Posterior cingulate gyrus (tissue), 11 donors: ENCODE measurements around the gene TMEM121B.

Experiments
- DNase-seq, 10 donors: peaks; one replicate each; pipeline versions ENCODE4 v3.0.0 to v3.0.0-alpha.2; 2020 to 2021; ENCODE audit warnings: mixed read lengths in 3 of 10
- intact Hi-C: fragments of 100-400 bp; cut with DNase I; formaldehyde crosslinking; loops from one replicate; pipeline ENCODE4 v1.15.1; 2023

Gene TMEM121B

DNA sequence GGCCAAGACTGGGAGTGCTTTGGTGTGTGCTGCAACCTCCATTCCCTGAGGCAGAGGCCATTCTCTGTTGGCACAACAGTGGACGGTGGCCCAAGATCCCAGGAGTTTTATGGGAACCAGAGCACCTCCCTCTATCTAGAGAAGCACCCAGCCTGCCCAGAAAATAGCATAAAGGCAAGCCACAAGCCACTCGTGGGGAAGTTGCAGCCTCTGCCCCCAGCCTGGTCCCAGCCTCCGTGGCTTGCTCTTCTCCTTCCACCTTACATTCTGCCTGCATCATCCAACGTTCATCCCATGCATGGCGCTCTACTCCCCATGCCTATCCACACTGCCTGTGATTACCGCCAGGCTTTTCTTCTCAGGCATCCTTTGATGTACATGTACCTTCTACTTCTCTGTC, 20.5 kb downstream of the TMEM121B start:
- peak in 2 of 10 donors; percentile 22 to 43 for DNase-seq
- intact Hi-C loops: no loop called here

DNA sequence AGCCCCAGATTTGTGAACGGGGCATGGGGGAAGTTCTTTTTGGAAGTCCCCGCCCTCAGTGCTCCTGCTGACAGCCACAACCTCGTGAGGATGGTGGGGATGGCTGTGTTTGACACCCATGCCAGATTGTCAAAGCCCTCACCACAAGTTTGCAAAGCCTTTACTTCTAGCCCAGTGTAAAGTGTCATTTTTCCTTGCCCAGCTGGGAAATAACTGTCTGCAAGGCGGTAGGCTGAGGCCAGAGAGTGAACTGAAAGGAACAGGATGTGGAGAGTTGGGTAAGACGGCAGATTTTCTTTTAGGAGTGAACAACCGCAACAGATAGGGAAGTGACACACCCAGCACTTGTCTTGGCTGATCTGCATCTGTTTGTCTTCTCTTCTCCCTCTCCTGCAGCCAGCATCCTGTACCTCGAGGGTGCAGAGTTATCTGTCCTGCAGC, 22.8 kb downstream of the TMEM121B start:
- intact Hi-C loops: no loop called here
- peak in 2 of 10 donors; percentile 35 to 79 for DNase-seq

DNA sequence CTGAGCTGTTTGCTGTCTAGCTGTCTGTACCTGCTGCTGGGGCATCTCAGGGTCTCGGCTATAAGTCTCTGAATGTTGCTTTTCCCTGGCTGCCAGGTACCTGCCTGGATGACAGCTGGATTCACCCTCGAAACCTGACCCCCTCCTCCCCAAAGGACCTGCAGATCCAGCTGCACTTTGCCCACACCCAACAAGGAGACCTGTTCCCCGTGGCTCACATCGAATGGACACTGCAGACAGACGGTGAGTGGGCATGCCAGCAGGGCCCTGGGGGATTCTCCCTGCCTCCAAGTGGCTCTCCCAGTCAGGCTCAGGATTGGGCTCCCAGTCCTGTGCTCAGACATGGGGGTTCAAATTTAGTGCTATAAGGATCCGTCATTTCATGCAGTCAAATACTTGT, 23.5 kb downstream of the TMEM121B start:
- DNase-seq: peak in 2 of 10 donors; percentile 39 to 74
- intact Hi-C loops: no loop called here

DNA sequence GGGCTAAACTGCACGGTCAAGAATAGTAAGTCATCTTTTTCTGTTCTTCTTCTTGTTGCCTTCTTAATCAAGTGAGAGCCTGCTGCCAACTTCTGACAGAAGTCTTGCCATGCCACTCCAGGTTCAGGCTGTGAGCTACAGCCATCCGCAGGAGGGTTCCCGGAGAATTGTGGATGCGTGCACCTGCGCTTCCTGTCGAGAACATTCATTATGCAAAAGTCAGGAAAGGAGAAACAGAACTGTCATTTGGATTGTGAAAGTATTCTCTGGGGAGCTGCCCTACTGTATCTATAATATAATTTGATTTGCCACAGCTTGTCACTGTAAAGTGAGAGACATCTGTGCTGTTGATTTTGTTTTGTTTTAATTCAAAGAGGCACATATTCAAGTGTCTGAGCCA, 24.1 kb downstream of the TMEM121B start:
- DNase-seq: peak in 1 of 10 donors; percentile 24
- intact Hi-C loops: no loop called here

DNA sequence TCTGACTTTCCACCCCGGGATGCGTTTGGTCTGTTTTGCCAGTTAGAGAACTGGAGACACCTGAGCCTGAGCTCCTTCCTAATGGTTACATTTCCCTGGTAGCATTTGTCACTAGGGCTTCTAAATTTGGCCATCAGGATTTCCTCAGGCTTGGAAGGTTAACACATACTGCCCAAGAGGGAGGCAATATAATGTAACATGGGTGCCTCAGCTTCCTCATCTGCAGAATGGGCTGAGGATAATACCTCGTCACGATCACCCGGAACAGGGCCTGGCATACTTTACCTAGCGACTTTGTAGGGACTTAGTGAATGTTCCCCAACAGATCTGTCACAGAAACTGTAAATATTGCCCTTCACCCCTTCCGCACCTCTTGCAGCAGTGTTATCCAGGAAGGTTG, 25.1 kb downstream of the TMEM121B start:
- peak in 2 of 10 donors; percentile 9 to 15 for DNase-seq
- intact Hi-C loops: no loop called here

DNA sequence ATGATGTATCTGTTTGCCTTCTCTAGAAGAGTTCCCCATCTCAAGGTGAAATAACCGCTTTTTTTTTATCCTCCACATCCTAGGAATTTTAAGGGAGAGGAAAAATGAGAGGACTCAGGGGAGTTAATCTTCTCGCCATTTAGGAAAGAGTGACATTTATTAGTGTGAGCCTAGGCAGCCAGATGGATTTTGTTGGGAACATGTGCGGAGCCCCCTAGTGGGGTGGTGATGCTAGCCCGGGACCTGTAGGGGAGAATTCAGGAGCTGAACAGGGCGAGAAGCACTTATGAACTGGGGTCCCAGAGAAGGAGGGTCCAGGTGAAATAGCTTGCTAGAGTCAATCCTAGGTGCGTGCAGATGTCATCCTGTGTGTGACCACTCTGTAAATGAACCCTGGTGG, 25.6 kb downstream of the TMEM121B start:
- intact Hi-C loops: no loop called here
- DNase-seq: peak in 2 of 10 donors; percentile 19 to 39

DNA sequence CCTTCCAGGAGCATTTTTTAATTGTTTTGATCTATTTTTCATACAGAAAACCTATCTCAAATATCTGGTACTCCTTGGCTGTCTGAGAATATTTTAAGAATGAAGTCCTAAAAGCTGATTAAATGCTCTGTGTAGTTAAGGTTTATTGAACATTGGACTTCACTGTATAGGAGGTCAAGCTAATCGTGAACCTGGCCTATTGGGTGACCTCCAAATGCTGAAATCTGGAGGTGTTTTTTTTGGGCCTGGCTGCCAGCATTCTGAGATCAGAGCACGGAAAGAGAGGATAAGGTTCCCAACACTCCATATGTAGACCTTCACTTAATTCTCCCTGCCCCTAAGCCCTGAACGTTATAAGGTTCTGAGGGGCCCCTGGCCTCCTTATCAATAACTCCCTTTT, 28.1 kb downstream of the TMEM121B start:
- intact Hi-C loops: no loop called here
- peak in 2 of 10 donors; percentile 6 to 8 for DNase-seq

DNA sequence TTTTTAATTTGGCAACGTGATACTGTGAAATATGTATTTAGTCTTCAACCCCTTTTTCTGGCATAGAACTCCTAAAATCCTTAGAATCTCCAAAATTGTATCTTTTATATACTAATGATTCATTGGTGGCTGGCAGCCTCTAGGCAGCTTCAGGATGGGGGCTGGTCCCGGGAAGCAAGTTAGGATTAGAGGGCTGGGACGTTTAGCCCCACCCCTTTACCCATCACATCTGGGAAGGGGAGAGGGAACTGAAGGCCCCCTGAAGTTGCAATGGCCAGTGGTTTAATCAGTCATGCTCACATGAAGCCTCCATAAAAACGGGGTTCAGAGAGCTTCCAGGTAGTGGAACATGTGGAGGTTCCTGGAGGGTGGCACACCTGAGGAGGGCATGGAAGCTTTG, 29.3 kb downstream of the TMEM121B start:
- peak in 2 of 10 donors; percentile 6 to 8 for DNase-seq
- intact Hi-C loops: no loop called here

DNA sequence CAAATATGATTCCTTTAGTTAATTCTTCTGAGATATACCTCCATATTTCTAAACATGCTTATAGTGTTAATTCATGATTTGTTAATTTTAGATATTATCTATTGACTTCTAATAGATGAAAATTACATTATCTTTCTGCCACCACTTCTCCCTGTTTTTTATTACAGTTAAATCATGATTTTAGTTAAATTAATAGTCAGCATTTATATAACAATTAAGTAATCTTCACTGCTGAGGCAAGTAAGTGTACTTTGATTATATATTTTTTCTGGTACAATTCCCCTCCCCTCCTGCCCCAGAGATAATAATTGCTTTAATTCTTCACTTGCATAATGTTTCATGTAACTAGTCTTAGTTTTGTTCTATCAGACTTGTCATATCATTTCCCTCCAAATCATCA, 30.6 kb downstream of the TMEM121B start:
- DNase-seq: no peak
- intact Hi-C loops: no loop called here

DNA sequence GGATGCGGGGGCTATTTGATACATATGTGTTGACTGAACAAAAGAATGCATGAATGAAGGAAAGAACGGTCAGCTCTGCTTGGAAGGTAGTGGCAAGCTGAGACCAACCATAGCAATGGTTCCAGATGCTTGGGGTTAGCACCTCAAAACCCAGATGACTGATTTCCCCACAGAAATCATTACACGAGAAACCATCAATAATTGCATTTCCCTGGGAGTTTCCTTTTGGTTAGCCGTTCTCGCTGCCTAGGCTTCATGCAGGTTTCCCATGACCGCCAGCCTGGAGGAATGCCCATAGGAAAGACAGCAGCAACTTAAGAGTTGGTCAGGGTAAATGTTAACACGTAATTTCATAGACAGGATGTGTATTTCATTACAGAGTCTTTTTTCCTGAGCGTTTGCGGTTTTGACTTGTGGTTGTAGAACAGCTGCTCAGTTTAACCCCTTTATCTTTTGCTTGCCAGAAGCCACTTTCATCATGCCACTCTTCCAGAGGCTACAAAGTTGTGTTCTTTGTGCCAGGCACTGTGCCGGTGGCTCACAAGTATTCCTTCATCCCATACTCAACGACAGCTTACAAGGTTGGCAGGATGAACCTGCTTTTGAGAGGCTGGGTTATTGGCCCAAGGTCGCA, 33.5 kb downstream of the TMEM121B start:
- intact Hi-C loops: no loop called here
- DNase-seq: peak in 2 of 10 donors; percentile 20 to 22

DNA sequence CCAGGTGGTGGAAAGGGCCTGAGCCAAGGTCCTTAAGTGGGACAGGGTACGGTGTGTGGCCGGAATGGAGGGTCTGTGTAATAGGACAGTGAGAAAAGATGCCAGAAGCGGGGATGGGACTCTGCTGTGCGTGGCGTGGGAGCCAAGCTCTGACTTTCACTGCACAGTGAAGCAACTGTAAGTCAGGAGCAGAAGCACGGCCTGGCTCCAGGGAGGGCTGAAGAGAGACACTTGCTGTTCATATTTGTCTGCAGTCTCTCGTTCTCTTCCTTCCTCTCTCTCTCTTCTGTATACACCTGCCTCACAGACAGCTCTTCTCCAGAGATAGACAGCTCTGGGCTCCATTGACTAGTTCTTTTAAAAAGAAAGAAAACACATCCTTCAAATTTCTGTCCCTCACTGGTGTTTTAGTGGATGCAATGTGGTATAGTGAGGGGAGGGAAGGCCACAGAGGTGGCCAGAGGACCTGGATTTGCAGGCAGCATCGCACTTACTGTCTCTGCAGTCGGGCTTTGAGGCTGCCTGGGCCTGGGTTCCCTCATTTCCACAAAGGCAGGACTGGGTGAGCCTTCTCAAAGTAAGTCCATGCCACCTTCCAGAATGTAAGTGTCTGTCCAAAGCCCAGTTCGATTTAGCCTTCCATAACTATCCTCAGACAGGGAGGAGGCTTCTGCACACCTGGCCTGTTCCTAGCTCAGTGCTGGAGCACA, 34.2 kb downstream of the TMEM121B start:
- DNase-seq: peak in 2 of 10 donors; percentile 36 to 57
- intact Hi-C loops: no loop called here

DNA sequence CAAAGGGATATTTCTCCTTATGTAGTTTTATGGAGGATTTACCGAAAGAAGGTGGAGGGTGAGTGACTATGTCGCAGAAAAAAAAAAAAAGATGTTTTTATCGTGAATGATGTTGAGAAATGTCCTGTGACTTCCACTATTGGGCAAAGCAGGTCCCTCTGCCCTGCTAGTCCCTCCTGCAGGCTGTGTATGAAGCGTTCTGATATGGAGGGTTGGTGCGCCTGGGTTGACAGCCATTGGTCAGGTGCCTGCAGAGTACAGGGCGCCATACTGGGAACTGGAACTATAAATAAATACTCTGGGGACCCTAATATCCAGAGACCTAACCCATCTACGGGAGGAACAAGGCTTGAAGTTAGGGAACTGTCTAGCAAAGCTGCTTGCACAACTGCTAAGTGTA, 34.9 kb downstream of the TMEM121B start:
- DNase-seq: peak in 1 of 10 donors; percentile 24
- intact Hi-C loops: no loop called here

DNA sequence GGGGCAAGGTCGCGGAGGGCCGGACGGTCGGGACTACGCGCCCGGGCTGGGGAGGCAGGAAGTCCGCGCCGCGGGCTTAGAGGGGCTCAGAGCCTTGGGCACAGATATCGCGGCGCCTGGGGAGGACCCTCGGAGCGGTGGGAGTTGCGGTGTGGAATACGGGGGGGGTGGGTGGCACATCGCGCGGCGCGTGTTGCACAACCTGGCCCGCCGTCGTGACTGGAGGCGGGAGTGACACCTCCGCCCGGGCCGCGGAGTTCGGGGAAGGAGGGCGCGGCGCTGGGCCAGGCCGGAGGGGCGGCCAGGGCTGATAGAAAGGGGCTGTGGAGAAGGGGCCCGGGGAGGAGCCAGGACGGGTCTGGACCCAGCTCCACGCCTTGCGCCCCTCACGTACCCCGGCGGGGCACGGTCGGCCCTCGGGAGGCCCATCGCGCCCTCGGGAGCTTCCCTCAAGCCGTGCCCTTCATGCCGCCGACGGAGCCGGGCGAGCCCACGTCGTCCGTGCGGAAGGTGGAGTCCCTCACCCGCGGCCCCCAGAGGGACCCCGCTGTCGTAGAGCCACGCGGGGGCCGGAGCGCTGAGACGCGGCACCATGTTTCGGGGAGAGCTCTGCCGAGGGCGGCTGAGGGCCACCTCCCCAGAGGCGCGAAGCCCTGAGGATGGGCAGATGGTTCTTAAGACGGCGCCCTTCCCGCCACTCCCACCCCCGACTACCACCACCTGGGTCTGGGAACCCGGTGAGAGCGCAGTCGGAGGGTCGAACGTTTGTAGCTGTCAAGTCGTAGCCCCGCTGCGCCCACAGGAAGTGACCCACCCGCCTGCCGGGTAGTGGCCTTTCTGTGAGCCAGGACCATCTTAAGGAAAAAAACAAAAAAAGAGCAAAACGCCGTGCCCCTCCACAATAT, 35.6 kb downstream of the TMEM121B start:
- intact Hi-C loops: no loop called here
- DNase-seq: peak in 1 of 10 donors; percentile 68

DNA sequence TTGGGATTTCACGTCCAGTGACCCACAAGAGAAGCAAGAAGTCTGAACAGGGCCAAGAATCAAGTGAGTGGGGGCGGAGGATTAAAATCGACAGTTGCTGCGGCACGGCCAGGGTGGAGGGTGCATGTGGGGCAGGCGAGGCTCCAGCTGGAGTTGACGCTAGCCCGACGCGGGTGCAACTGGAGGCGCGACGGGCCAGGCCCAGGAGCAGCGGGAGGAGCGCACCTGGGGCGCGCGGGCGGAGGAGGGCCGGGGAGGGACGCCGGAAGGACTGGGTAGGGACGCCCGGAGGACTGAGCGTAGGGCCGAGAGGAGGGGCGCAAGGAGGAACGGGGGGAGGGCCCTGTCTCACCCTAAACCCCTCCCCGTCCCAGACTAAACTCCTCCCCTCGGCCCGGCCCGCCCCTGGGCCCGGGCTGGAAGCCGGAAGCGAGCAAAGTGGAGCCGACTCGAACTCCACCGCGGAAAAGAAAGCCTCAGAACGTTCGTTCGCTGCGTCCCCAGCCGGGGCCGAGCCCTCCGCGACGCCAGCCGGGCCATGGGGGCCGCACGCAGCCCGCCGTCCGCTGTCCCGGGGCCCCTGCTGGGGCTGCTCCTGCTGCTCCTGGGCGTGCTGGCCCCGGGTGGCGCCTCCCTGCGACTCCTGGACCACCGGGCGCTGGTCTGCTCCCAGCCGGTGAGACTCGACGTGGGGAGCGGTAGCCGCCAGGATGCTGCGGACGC, 36.4 kb downstream of the TMEM121B start, which contains the start of gene IL17RA:
Gene IL17RA (plus strand): TSS at position 447 of the 723 bp plus-strand sequence. CDS start 92 bp downstream, at position 539.
- DNase-seq: peak in 9 of 10 donors; percentile 56 to 95 (median 67)
- intact Hi-C loops: loop anchor here (5.0 kb wide), 1 partner anchor 88 kb away; no protein-coding TSS in a partner anchor

DNA sequence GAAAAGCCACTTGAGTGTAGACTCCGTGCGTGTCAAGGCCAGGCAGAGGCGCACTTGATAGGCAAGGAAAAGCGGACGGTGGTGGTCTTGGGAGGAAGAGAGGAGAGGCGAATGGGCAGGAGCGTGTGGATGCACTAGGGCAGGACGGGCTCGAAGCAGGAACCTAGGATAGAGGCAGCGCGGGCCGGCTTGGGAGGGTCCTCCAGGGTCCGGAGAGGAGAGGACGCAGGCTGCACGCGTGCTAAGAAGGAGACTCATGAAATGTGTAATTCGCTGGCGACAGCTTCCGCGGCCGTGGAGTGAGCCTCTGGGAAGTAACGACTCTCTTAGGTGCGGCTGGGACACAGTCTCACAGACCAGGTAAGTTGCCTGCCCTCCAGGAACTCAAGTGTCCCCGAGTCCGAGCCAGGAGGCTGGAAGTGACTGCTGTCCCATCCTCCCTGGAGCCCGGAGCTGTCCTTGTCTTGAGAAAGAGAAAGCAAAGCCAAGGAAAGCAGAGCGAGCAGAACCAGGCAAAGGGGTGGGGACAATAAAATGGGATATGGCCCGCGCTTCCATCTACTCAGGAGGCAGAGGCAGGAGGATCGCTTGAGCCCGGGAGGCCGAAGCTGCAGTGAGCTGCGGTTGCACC, 37.2 kb downstream of the TMEM121B start:
- peak in 1 of 10 donors; percentile 77 for DNase-seq

DNA sequence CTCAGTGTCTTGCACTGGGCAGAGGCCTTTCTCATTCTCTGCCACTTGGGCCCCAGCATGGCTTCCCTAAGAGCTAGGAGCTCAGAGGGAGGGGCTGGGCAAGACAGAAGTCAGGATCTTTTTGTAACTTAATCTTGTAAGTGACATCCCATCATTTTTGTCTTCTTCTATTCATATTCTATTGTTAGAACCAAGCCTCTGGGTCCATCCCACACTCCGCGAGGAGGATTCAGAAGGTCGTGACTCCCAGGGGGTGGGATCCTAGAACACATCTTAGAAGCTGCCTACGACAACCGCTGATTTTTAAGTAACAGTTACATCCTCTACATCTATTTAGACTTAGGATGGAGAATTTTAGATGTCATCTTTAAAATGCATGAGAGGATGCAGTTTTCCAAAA, 37.9 kb downstream of the TMEM121B start:
- intact Hi-C loops: loop anchor here (5.0 kb wide), 1 partner anchor 89 kb away; no protein-coding TSS in a partner anchor
- peak in 1 of 10 donors; percentile 25 for DNase-seq

More for the DNA sequence above, 37.2 kb downstream of the TMEM121B start:
- intact Hi-C loops: loop anchor here (5.0 kb wide), 1 partner anchor 88 kb away; no protein-coding TSS in a partner anchor

DNA sequence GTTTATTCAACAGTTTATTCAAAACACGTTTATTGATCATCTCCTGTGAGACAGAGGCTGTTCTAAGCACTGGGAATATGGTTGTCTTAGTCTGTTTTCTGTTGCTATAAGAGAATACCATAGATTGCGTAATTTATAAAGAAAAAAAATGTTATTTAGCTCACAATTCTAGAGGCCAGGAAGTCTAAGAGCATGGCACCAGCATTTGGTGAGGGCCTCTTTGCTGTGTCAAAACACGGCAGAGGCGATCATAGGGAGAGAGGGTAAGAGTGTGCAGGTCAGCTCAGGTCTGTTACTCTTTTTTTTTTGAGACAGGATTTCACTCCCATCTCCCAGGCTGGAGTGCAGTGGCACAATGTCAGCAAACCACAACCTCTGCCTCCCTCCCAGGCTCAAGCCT, 41.6 kb downstream of the TMEM121B start:
- intact Hi-C loops: no loop called here
- DNase-seq: no peak

DNA sequence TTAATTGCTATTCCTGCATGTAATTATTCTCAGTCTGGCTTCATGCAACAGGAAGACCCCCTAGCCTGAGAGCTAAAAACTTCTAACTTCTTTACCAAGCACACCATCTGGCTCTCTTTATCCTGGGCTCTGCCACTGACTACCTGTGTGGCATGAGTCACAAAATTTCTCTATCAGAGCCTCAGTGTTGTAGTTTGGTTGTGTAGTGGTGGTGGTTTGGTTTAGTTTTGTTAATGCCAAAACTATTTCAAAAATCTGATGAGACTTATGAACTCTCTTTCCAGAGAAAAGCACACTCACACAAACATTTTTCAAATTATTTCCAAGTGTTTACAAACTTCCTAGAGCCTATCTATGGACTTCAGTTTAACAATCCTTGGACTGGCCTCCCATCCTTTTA, 43.9 kb downstream of the TMEM121B start:
- DNase-seq: peak in 1 of 10 donors; percentile 2
- intact Hi-C loops: no loop called here

DNA sequence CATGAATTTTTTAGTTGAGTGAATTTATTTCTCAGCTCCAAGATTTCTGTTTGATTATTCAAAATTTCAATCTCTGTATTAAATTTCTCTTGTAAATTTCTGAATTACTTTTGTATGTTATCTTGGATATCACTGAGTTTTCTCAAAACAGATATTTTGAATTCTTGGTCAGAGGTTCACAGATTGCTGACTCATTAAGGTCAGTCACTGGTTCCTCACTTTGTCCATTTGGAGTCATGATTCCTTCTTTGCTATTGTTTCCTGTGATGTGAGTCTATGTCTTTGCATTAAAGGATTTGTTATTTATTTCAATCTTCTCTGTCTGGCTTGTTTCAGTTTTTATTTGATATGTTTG, 46.5 kb downstream of the TMEM121B start:
- intact Hi-C loops: loop anchor here (5.0 kb wide), 1 partner anchor 428 kb away; no protein-coding TSS in a partner anchor
- DNase-seq: no peak
